ENCODE data around the gene SCD5.

SCD5 gene

DNA sequence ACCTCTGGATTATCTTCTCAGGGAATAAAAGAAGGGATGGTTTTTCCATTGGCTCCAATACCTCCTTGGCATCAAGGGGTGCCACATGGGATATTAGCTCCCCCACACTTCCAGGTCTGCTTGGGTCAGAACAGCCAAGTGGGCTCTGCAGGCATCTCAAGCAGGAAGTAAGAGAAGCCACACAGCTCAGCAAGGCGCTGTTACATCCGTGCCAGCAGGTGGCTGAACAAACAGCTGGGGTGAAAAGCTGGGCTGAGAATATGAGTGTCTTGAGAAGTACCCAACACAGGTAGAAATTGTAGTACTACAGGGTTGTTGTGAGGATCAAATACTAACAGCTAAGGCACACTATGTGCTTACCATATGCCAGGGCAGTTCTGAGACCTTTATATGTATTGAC, 160.1 kb downstream of the SCD5 start:
- no peaks in the 10 kb centered on the region for H3K36me3 ChIP-seq (ENCODE audit: control insufficient read depth, insufficient read depth, low read length)
- H3K4me1 ChIP-seq (ENCODE audit: control insufficient read depth, insufficient read depth, low read length) = no peaks in the 10 kb centered on the region
- H3K27me3 ChIP-seq (ENCODE audit: control insufficient read depth, insufficient read depth, low read length) = no peaks in the 10 kb centered on the region
- H3K9me3 ChIP-seq (ENCODE audit: control insufficient read depth, insufficient read depth, low read length) = no peaks in the 10 kb centered on the region
- no peak overlapping the region for H3K4me3 ChIP-seq (ENCODE audit: low read depth, low read length)
- H3K9ac ChIP-seq (ENCODE audit: low read depth, low read length) = no peak overlapping the region

DNA sequence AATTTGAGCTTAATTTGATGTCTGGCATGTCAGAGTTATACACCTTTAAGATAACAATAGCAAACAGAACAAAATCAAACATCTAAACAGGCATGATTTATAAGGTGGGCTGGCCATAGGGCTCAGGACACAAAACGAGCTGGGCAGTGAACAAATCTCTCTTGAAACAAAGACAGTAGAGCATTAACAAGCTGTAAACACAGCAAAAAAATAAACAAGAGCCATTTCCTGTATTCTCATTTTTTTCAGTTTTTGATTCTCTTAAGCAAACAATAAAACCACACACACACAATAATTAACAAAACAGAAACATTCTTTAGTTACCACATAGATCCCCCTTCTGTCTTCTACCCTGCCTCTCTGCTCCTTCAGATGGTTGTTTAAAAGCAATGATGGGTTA, 168.5 kb downstream of the SCD5 start:
- Histone ChIP-seq H3K9ac (ENCODE audit: low read depth, low read length) (no peak overlapping the region), H3K9me3 (ENCODE audit: control insufficient read depth, insufficient read depth, low read length) (no peaks in the 10 kb centered on the region), H3K4me1 (ENCODE audit: control insufficient read depth, insufficient read depth, low read length) (no peaks in the 10 kb centered on the region), H3K4me3 (ENCODE audit: low read depth, low read length) (no peak overlapping the region), H3K36me3 (ENCODE audit: control insufficient read depth, insufficient read depth, low read length) (no peaks in the 10 kb centered on the region), H3K27me3 (ENCODE audit: control insufficient read depth, insufficient read depth, low read length) (no peaks in the 10 kb centered on the region)

DNA sequence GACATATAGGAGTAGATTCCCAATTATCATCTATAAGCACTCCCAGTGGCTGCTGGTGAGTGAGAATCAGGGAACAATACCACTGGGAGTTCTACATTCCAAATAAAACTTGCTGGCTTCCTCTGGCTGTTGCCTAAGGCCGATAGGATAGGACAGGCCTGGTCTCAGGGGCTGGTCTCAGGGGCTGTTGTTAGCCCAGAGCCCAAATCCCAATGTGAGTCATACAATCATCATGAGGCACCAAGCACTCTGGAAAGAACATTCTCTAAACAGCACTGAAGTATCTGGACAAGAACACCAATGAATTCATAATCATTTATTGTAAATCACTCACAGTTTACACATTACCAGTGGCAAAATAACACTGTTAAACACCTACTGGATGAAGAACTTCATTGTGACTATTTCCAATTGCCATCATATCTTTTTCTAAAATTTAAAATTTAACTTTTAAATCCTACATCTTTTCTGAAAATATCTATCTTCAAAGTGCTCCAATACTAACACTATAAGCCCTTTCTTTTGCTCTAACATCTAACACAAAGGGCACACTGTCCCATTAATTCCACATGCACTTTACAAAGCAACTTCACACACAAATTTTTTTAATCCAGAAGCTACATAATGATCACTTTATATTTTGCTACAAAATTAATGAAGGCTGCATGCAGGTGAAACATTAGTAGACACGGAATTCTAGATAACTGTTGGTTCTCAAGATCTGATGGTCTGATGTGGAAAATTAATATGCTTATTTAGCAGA, 169.2 kb downstream of the SCD5 start:
- no peaks in the 10 kb centered on the region for H3K9me3 ChIP-seq (ENCODE audit: control insufficient read depth, insufficient read depth, low read length)
- no peaks in the 10 kb centered on the region for H3K4me1 ChIP-seq (ENCODE audit: control insufficient read depth, insufficient read depth, low read length)
- no peak overlapping the region for H3K4me3 ChIP-seq (ENCODE audit: low read depth, low read length)
- H3K9ac ChIP-seq (ENCODE audit: low read depth, low read length) = no peak overlapping the region
- H3K36me3 ChIP-seq (ENCODE audit: control insufficient read depth, insufficient read depth, low read length) = no peaks in the 10 kb centered on the region
- no peaks in the 10 kb centered on the region for H3K27me3 ChIP-seq (ENCODE audit: control insufficient read depth, insufficient read depth, low read length)

DNA sequence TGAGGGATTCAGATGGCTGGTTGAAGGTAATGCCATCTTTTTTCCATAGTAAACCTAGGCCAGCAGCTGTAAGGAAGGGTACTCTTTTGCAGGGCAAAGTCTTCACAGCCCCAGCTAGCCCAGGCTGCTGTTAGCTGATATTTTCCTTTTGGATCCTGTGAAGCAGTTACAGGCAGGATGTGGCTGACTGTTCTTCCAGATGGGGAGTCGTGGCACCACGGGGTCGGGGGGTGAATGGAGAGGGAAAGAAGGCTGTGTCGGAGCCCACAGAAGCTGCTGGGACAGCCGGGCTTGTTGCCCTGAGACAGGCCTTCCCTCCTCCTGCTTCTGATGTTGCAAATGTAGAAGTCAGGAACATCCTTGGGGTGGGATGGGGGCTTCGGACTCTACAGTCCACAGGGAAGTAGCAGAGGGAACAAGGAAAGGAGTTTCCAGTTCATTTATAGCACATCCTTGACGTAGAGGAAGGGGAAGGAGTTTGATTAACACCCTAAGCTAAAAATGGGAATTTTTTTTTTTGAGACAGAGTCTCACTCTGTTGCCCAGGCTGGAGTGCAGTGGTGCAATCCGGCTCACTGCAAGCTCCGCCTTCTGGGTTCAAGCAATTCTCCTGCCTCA, 172.2 kb downstream of the SCD5 start:
- Histone ChIP-seq H3K4me3 (ENCODE audit: low read depth, low read length) (no peak overlapping the region), H3K9me3 (ENCODE audit: control insufficient read depth, insufficient read depth, low read length) (no peaks in the 10 kb centered on the region), H3K36me3 (ENCODE audit: control insufficient read depth, insufficient read depth, low read length) (no peaks in the 10 kb centered on the region), H3K27me3 (ENCODE audit: control insufficient read depth, insufficient read depth, low read length) (no peaks in the 10 kb centered on the region), H3K9ac (ENCODE audit: low read depth, low read length) (no peak overlapping the region), H3K4me1 (ENCODE audit: control insufficient read depth, insufficient read depth, low read length) (no peaks in the 10 kb centered on the region)

DNA sequence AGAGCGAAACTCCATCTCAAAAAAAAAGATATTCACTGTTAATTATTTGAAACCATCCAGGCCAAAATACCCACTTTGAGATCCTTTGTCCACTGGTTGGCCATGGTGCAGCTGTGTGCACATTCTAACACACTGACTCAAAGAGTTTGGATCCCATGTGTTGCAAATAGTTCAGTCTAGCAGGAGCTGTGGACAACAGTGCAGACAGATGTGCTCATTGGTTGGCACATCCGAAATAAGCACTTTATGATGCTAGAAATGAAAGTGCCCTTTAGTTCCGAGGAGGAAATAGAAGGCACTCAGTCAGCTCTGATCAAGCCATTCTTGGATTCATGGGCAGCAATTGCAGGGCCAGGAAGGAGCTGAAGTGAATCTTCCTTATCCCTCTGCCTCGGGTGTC, 173.8 kb downstream of the SCD5 start:
- Histone ChIP-seq H3K9ac (ENCODE audit: low read depth, low read length) (no peak overlapping the region), H3K27me3 (ENCODE audit: control insufficient read depth, insufficient read depth, low read length) (no peaks in the 10 kb centered on the region), H3K4me3 (ENCODE audit: low read depth, low read length) (no peak overlapping the region), H3K4me1 (ENCODE audit: control insufficient read depth, insufficient read depth, low read length) (no peaks in the 10 kb centered on the region), H3K36me3 (ENCODE audit: control insufficient read depth, insufficient read depth, low read length) (no peaks in the 10 kb centered on the region), H3K9me3 (ENCODE audit: control insufficient read depth, insufficient read depth, low read length) (no peaks in the 10 kb centered on the region)

DNA sequence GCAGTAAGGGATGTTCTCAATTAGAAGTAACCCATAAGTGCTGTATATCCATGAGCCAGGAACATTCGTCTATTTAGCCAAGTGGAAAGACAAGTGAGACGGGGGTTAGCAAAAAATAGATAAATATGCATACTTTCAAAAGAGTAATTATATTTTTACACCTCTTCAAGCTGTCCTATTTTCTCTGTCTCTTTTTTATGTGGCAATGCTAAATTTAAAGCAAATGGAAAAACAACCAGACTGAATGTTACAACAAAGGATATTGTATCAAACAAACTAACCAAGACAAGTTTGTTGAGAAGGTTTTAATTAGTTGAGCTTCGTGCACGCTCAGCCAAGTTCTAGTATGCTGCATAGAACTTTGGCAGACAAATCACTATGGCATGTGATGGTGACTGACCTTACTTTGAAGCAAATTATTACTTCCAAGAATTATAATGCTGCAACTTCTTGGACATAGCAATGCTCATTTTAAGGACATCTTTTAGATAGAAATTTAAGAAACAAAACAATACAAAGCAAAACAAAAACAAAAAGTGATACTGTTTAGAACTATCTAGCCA, 175.4 kb downstream of the SCD5 start:
- H3K9ac ChIP-seq (ENCODE audit: low read depth, low read length) = no peak overlapping the region
- H3K4me3 ChIP-seq (ENCODE audit: low read depth, low read length) = no peak overlapping the region
- no peaks in the 10 kb centered on the region for H3K9me3 ChIP-seq (ENCODE audit: control insufficient read depth, insufficient read depth, low read length)
- H3K36me3 ChIP-seq (ENCODE audit: control insufficient read depth, insufficient read depth, low read length) = no peaks in the 10 kb centered on the region
- no peaks in the 10 kb centered on the region for H3K4me1 ChIP-seq (ENCODE audit: control insufficient read depth, insufficient read depth, low read length)
- no peaks in the 10 kb centered on the region for H3K27me3 ChIP-seq (ENCODE audit: control insufficient read depth, insufficient read depth, low read length)

DNA sequence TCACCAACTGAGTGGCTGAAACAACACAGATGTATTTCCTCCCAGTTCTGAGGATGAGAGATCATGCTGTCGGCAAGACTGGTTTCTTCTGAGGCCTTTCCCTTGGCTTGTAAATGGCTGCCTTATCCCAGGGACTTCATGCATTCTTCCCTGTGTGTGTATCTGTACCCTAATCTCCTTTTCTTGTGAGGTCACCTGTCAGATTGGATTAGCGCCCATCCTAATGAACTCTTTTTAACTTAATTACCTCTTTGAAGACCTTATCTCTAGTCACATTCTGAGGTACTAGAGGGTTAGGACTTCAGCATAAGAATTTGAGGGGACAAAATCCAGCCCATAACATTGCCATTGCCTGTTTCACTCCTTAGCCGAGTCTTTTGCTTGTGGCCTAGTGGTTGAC, 177.3 kb downstream of the SCD5 start:
- Histone ChIP-seq H3K27me3 (ENCODE audit: control insufficient read depth, insufficient read depth, low read length) (no peaks in the 10 kb centered on the region), H3K4me3 (ENCODE audit: low read depth, low read length) (no peak overlapping the region), H3K9me3 (ENCODE audit: control insufficient read depth, insufficient read depth, low read length) (no peaks in the 10 kb centered on the region), H3K9ac (ENCODE audit: low read depth, low read length) (no peak overlapping the region), H3K36me3 (ENCODE audit: control insufficient read depth, insufficient read depth, low read length) (no peaks in the 10 kb centered on the region), H3K4me1 (ENCODE audit: control insufficient read depth, insufficient read depth, low read length) (no peaks in the 10 kb centered on the region)

DNA sequence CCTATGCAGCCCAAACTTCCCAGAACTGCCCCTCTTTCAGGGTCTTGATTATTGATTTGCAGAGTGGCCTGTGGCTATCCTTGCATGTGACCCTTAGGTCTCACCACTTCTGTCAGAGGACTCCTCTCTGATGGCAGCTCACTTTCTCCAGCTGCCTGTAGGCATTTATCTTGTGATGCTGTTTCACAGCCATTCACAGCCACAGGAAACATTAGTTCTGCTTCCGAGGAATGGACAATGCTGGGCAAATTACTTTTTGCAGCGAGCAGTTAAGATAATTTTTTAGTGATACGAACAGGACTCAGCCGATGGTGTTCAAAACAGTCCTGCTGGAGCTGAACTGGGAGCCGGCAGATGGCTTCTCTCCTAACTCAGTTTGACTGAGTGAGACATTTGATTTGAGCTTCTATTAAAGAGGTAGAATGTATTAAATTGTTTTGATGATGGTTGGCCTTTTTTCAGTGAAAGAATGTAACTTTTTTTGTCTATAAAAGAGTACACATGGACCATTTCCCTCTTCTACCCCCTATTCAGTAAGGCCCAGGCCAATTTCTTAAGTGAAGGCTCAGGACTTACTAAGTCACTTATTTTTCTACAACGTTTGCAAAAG, 178.4 kb downstream of the SCD5 start:
- Histone ChIP-seq H3K9ac (ENCODE audit: low read depth, low read length) (no peak overlapping the region), H3K4me3 (ENCODE audit: low read depth, low read length) (no peak overlapping the region), H3K36me3 (ENCODE audit: control insufficient read depth, insufficient read depth, low read length) (no peaks in the 10 kb centered on the region), H3K9me3 (ENCODE audit: control insufficient read depth, insufficient read depth, low read length) (no peaks in the 10 kb centered on the region), H3K4me1 (ENCODE audit: control insufficient read depth, insufficient read depth, low read length) (no peaks in the 10 kb centered on the region), H3K27me3 (ENCODE audit: control insufficient read depth, insufficient read depth, low read length) (no peaks in the 10 kb centered on the region)

DNA sequence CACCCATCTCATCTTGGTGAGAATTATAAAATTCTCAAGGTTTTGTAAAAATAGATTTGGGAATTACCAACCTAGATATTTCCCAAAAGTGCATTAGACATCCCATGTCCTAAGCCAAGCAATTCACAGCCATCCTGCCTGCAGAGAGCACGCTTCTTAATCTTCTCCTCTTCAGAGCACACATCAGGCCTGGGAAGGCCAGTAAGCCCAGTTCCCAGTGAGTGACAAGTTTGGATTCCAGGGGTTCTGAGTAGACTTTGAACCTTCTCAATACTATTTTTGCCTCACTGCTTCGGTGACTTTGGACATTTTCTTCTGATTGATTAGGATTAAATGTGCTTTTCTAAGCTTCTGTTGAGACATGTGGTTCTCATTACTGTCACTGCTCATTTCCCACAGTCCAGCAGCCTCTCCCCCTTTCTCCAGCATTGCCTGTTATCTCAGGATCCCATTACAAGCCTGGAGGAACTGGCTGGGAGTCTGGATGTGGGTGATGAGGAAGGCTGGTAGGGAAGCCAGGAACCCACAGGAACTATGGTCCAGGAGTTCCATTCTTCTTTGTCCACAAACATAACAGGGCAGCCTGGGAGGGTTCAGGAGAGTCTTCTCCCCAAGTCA, 180.4 kb downstream of the SCD5 start:
- H3K4me3 ChIP-seq (ENCODE audit: low read depth, low read length) = no peak overlapping the region
- H3K4me1 ChIP-seq (ENCODE audit: control insufficient read depth, insufficient read depth, low read length) = no peaks in the 10 kb centered on the region
- no peaks in the 10 kb centered on the region for H3K36me3 ChIP-seq (ENCODE audit: control insufficient read depth, insufficient read depth, low read length)
- H3K9me3 ChIP-seq (ENCODE audit: control insufficient read depth, insufficient read depth, low read length) = no peaks in the 10 kb centered on the region
- H3K9ac ChIP-seq (ENCODE audit: low read depth, low read length) = no peak overlapping the region
- H3K27me3 ChIP-seq (ENCODE audit: control insufficient read depth, insufficient read depth, low read length) = no peaks in the 10 kb centered on the region

DNA sequence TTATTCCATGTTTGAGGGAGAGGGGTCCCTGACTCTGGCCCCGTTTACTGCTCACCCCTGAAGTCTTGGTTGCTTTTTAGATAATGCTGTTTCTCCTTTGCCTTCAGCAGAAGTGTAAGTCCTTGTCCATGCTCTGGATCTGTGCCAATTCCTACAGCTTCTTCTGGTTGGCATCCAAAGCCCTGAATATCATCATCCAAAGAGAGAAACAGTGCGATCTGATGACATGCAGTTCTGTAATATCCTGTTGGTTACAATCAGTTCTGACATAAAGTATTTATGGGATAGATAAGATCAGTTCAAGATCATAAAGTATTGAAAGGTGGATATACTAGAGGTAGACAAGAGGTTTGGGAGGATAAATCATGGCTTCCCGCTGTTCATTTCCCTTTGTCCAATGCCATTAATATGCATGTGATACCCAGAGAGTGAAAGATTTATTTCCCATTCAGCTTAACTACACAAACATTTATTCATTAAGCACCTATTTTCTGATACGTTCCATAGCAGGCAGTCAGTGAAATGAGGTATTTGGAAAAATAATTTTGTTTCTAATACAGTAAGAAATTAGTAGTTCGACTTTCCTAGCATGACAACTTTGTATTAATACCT, 183.7 kb downstream of the SCD5 start:
- Histone ChIP-seq H3K27me3 (ENCODE audit: control insufficient read depth, insufficient read depth, low read length) (no peaks in the 10 kb centered on the region), H3K4me1 (ENCODE audit: control insufficient read depth, insufficient read depth, low read length) (no peaks in the 10 kb centered on the region), H3K36me3 (ENCODE audit: control insufficient read depth, insufficient read depth, low read length) (no peaks in the 10 kb centered on the region), H3K4me3 (ENCODE audit: low read depth, low read length) (no peak overlapping the region), H3K9me3 (ENCODE audit: control insufficient read depth, insufficient read depth, low read length) (no peaks in the 10 kb centered on the region), H3K9ac (ENCODE audit: low read depth, low read length) (no peak overlapping the region)

DNA sequence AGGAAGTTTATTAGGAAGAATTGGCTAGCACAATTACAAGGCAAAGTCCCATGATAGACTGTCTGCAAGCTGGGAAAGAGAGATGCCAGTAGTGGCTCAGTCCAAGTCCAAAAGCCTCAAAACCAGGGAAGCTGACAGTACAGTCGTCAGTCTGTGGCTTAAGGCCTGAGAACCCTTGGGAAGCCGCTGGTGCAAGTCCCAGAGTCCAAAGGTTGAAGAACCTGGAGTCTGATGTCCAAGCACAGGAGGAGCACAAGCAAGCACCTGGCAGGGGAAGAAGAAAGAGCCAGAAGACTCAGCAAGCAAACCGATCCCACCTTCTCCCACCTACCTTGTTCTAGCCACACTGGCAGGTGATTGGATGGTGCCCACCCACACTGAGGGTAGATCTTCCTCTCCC, 185.5 kb downstream of the SCD5 start:
- Histone ChIP-seq H3K4me3 (ENCODE audit: low read depth, low read length) (no peak overlapping the region), H3K9me3 (ENCODE audit: control insufficient read depth, insufficient read depth, low read length) (no peaks in the 10 kb centered on the region), H3K27me3 (ENCODE audit: control insufficient read depth, insufficient read depth, low read length) (no peaks in the 10 kb centered on the region), H3K9ac (ENCODE audit: low read depth, low read length) (no peak overlapping the region), H3K4me1 (ENCODE audit: control insufficient read depth, insufficient read depth, low read length) (no peaks in the 10 kb centered on the region), H3K36me3 (ENCODE audit: control insufficient read depth, insufficient read depth, low read length) (no peaks in the 10 kb centered on the region)
